ENCODE results near the gene ADAMTS9.

DNA sequence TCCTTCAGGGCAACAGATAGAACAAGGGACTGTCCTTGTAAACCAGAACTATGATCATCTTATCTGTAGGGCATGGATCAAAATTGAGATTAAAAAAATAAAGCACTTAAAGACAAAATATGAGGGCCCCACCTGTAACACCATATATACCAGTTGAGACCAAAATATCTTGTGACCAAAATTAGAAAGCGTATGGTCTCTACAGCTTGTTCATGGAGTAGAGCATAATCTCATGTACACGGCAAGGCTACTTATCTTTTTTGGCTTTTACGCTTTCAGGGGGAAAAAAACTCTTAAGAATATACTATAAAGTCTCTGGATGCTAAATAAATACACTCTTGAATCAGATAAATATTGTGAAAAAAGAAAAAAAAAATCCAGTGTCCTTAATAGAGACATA is 49.3 kb downstream of the ADAMTS9 start:
- TF ChIP-seq, protein P1, sequence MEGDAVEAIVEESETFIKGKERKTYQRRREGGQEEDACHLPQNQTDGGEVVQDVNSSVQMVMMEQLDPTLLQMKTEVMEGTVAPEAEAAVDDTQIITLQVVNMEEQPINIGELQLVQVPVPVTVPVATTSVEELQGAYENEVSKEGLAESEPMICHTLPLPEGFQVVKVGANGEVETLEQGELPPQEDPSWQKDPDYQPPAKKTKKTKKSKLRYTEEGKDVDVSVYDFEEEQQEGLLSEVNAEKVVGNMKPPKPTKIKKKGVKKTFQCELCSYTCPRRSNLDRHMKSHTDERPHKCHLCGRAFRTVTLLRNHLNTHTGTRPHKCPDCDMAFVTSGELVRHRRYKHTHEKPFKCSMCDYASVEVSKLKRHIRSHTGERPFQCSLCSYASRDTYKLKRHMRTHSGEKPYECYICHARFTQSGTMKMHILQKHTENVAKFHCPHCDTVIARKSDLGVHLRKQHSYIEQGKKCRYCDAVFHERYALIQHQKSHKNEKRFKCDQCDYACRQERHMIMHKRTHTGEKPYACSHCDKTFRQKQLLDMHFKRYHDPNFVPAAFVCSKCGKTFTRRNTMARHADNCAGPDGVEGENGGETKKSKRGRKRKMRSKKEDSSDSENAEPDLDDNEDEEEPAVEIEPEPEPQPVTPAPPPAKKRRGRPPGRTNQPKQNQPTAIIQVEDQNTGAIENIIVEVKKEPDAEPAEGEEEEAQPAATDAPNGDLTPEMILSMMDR (IDR thresholded peaks at IDR 0.05; ENCODE audit: low read depth, low read length) = no peak
- no peak for TF ChIP-seq EZH2phosphoT487 (IDR thresholded peaks at IDR 0.05; ENCODE audit: low read depth)

Data from OCI-LY3 (cell line).